ENCODE data around the gene CACNA1D.
"Not testable (repeated sequence)": the region's sequence is repeated elsewhere in the genome, so short reads cannot be mapped to it uniquely, and the experiment has no call there.

The CACNA1D gene

DNA sequence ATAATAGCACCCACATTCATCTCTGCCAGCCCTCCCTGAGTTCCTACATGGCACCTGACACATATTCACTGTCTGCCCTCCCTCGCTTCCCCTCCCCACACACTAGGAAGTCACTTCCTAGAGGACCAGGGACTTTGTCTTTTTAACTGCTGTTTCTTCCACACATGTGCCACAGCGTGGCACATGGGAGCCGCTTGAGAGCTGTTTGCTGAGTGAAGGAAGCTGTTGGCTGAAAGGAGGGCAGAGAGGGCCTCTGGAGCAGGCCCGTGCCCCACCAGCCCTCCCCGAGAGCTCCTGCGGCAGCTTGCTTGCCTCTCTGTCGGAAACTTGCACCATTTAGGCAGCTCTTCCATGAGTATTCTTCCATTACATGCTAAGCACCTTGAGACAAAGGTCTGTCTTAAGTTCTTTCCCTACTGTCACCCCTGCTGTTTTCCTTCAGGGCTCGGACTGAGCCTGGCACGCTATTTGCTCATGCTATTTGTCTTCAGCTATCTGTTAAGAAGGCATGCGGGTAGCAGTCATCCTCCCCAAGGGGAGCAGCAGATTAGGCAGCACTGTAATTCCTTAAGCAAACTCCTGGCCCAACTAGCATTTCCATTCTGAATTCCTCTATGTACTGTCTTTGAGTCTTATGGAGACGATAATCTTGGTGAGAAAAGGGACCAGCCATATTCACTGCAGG is 72.2 kb downstream of the CACNA1D start:
- DNase-seq (ENCODE audit: extremely low read depth, low read depth): no peak
- TF ChIP-seq, protein P1, sequence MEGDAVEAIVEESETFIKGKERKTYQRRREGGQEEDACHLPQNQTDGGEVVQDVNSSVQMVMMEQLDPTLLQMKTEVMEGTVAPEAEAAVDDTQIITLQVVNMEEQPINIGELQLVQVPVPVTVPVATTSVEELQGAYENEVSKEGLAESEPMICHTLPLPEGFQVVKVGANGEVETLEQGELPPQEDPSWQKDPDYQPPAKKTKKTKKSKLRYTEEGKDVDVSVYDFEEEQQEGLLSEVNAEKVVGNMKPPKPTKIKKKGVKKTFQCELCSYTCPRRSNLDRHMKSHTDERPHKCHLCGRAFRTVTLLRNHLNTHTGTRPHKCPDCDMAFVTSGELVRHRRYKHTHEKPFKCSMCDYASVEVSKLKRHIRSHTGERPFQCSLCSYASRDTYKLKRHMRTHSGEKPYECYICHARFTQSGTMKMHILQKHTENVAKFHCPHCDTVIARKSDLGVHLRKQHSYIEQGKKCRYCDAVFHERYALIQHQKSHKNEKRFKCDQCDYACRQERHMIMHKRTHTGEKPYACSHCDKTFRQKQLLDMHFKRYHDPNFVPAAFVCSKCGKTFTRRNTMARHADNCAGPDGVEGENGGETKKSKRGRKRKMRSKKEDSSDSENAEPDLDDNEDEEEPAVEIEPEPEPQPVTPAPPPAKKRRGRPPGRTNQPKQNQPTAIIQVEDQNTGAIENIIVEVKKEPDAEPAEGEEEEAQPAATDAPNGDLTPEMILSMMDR (IDR thresholded peaks at IDR 0.05; ENCODE audit: low read depth, low read length): no peak

DNA sequence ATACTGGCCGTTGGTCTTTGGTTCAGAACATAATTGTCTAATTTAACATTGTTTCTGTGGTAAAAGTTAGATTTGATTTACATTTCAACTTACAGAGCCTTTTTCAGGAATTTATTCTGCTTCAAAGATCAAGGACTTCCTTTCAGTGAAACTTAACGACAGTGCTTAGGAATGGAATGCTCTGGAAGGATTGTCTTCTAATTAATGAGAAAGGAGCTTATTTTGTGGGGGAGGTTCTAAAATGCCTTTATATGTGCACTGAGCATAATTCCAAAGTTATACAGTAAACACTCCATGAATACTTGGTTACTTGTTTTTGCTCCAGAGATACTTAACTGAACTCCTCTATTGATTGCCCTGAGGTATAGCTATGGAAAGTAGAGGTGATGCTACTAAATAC is 75.7 kb downstream of the CACNA1D start:
- TF ChIP-seq, protein P1 (IDR thresholded peaks at IDR 0.05; ENCODE audit: low read depth, low read length): no peak
- no peak for DNase-seq (ENCODE audit: extremely low read depth, low read depth)

DNA sequence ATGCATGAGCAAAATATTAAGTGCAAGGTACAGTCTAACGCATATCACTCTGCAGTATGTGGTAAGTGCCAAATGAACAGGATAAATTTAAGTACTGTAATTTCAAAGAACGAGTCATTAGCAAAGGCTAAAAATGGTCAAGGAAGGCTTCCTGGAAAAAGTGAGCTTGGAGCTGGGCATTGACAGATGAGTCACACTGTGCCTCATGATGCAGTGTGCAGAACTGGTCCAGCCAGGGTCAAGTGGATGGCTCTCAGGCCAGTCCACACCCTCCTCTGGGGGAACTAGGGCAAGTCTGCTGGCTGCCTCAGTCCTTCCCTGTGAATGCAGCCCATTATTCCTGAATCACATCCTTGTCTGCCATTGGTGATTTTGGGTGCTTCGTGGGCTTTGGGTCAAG is 76.3 kb downstream of the CACNA1D start:
- no peak for DNase-seq (ENCODE audit: extremely low read depth, low read depth)
- TF ChIP-seq, protein P1 (IDR thresholded peaks at IDR 0.05; ENCODE audit: low read depth, low read length): no peak

- TF ChIP-seq, protein P1 (IDR thresholded peaks at IDR 0.05; ENCODE audit: low read depth, low read length): no peak
- no peak for DNase-seq (ENCODE audit: extremely low read depth, low read depth)
These were observed 76.9 kb downstream of the CACNA1D start for GRCh38 chr3:53571264-53571663.

DNA sequence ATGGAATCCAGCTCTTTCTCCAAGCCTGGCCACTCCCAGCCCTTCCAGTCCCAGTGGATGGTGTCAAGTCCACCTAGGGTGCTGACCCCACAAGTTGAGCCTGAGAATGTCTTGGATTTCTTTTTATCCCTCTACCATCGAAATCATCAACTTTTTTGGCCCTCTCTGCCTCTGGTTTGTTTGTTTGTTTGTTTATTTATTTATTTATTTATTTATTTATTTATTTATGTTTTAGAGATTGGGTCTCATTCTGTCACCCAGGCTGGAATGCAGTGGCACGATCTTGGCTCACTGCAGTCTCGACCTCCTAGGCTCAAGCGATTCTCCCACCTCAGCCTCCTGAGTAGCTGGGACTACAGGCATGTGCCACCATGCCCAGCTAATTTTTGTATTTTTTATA is 77.8 kb downstream of the CACNA1D start:
- not testable (repeated sequence) for DNase-seq (ENCODE audit: extremely low read depth, low read depth)

- TF ChIP-seq, protein P1 (IDR thresholded peaks at IDR 0.05; ENCODE audit: low read depth, low read length): no peak
- no peak for DNase-seq (ENCODE audit: extremely low read depth, low read depth)
These were observed 83.1 kb downstream of the CACNA1D start for GRCh38 chr3:53577506-53577905.

DNA sequence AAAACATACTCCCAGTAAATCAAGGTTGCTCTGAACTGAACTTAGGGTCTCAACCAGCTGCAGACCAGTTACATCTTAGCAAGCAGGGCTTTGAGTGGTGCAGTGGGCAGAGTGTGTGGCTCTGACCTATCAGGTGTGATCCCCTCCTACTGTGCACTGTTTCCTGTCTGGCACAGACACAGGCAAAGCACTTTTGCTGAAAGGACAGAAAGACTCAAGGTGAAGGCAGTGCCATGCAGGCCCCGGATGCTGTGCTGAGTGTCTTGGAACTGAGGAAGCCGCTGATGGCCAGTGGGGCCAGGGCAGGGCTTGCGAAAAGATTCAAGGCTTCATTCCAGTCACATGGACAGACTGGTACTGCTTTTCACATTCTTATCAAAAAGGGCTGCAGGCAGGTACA is 85.2 kb downstream of the CACNA1D start:
- DNase-seq (ENCODE audit: extremely low read depth, low read depth): no peak
- TF ChIP-seq, protein P1 (IDR thresholded peaks at IDR 0.05; ENCODE audit: low read depth, low read length): no peak

GRCh38 chr3:53581671-53582070 is 87.3 kb downstream of the CACNA1D start:
- DNase-seq (ENCODE audit: extremely low read depth, low read depth): no peak
- TF ChIP-seq, protein P1 (IDR thresholded peaks at IDR 0.05; ENCODE audit: low read depth, low read length): no peak

All from AG09319 (cell line).